ENCODE measurements around the gene KRT12.

DNA sequence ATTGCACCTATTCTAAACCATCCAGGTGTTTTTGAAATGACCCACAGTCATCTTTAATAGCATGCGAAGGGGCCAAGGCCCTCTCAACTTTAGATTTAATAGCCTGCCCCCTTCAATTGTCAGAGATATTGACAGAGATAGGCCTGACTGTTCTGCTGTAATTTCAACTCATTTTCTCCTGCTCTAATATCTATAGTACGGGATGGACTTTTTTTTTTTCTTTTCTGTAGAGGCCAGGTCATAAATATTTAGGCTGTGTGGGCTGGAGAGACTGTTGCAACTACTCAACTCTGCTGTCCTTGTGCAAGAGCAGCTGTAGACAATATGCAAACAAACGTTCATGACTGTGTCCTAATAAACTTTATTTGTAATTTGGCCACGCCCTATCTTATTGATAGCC, 42.7 kb upstream of the KRT12 start:
- no peak for TF ChIP-seq POLR2A (IDR thresholded peaks at IDR 0.05)
- no peak for TF ChIP-seq POLR2AphosphoS5 (IDR thresholded peaks at IDR 0.05; ENCODE audit: insufficient read depth in 1 of 2, low read depth in 1 of 2)
